Gastroesophageal sphincter (tissue), 4 donors: Measurements from ENCODE around the gene PIWIL4. TPM values are rescaled to one million over a fixed set of nuclear protein-coding genes. Genes with fewer than 3 reads are reported as not detected.

Experiments used
- ATAC-seq: fragments of 150-250 bp; one replicate; pipeline ENCODE4 v1.9.1; 2016; ENCODE audit warnings: mild to moderate bottlenecking, moderate library complexity
- H3K27ac ChIP-seq, 4 donors: fragments of 200-600 bp; sonication (generic) in 3 of 4; 1 replicate in 3 of 4; 2 replicates in 1 of 4; pipeline ENCODE4 v1.5.1; 2016 to 2019
- H3K27me3 ChIP-seq: fragments of 200-600 bp; sonication (generic); one replicate; pipeline ENCODE4 v1.5.1; 2019
- H3K36me3 ChIP-seq, 2 donors: fragments of 200-600 bp; sonication (generic); one replicate each; pipeline ENCODE4 v1.5.1; 2019; ENCODE audit warnings: control low read depth in 1 of 2
- H3K4me1 ChIP-seq, 3 donors: fragments of 200-600 bp; sonication (generic); 1 replicate in 2 of 3; 2 replicates in 1 of 3; pipeline ENCODE4 v1.5.1; 2016 to 2019; ENCODE audit warnings: control low read depth in 2 of 3
- H3K4me3 ChIP-seq, 2 donors: fragments of 200-600 bp; sonication (generic); one replicate each; pipeline ENCODE4 v1.5.1; 2019; ENCODE audit warnings: mild to moderate bottlenecking in 1 of 2, moderate library complexity in 1 of 2
- H3K9me3 ChIP-seq, 3 donors: fragments of 200-600 bp; sonication (generic); one replicate each; pipeline ENCODE4 v1.5.1; 2017 to 2019; ENCODE audit warnings: control low read depth in 2 of 3
- EP300 ChIP-seq: sonication (generic); formaldehyde crosslinking; IDR thresholded peaks from one replicate; pipeline ENCODE4 v1.6.1; 2017; ENCODE audit warnings: antibody characterized with exemption, mild to moderate bottlenecking
- POLR2A ChIP-seq, 2 donors: fragments of 450-650 bp; IDR thresholded peaks; one replicate each; pipeline ENCODE4 v1.6.1; 2017; ENCODE audit warnings: antibody characterized with exemption in 2 of 2, mild to moderate bottlenecking in 2 of 2, moderate library complexity in 1 of 2
- POLR2AphosphoS5 ChIP-seq: sonication (generic); formaldehyde crosslinking; IDR thresholded peaks from one replicate; pipeline ENCODE4 v1.6.1; 2017; ENCODE audit warnings: antibody characterized with exemption
- WGBS, 2 donors: methylation state at CpG; one replicate each; pipeline ENCODE4 v1.1.5; 2018; ENCODE audit warnings: low coverage in 1 of 2; 5-methylcytosine and 5-hydroxymethylcytosine counted together
- total RNA-seq, 4 donors: library from RNA; depleted of rRNA; stranded (reverse); fragments of >200 nt; gene quantifications; one replicate each; pipeline ENCODE4 v1.1.0, GENCODE V29; 2016
- TF ChIP-seq, protein P1 (sequence below), 4 experiments: fragments of 200-600 bp in 2 of 4; fragments of 450-650 bp in 2 of 4; sonication (generic) in 1 of 4; IDR thresholded peaks; one replicate each; pipeline ENCODE4 v1.5.1; 2017 to 2019; ENCODE audit warnings: antibody characterized with exemption in 4 of 4, mild to moderate bottlenecking in 2 of 4, moderate library complexity in 2 of 4

PIWIL4 gene
- total RNA-seq, 4 donors from 2014 or later, result 2.0 to 8.5 (median 6.0) TPM

DNA sequence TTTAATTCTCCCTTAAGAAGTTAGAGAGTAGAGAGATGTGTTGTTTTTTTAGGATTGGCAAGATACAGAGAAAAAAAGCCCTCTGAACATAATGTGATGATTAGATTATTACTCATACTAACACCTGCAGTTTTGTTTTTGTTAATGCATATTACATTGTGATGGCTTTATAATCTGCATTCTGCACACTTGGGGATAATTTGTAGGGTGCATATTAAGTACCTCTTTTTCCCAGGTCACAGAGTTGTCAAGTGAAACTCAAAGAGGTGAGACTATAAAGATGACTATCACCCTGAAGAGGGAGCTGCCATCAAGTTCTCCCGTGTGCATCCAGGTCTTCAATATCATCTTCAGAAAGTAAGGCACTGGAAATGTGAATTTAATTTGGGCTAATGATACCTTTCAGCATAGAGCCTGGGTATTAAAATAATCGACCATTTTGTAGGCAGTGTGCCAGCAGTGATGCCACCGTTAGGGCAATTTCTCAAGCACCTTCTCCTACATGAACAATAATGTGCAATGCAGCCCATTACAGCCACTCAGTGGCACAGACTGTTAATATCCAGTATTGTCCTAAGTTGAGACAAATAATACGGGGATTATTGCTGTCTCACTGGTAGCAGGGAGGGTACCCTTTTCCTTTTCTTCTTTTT, 16.2 kb downstream of the PIWIL4 start:
- WGBS, 2 donors, result 69 to 89% methylated on average over 4 of the region's 4 CpGs
- no peak for ATAC-seq
- H3K27me3 ChIP-seq, result no peaks in the 10 kb centered on the region
- no peak overlapping the region for H3K27ac ChIP-seq
- peaks cover 0 to 10% of the 10 kb centered on the region in 2 donors for H3K36me3 ChIP-seq
- no peaks in the 10 kb centered on the region for H3K9me3 ChIP-seq
- no peaks in the 10 kb centered on the region for H3K4me1 ChIP-seq
- TF ChIP-seq, protein P1, sequence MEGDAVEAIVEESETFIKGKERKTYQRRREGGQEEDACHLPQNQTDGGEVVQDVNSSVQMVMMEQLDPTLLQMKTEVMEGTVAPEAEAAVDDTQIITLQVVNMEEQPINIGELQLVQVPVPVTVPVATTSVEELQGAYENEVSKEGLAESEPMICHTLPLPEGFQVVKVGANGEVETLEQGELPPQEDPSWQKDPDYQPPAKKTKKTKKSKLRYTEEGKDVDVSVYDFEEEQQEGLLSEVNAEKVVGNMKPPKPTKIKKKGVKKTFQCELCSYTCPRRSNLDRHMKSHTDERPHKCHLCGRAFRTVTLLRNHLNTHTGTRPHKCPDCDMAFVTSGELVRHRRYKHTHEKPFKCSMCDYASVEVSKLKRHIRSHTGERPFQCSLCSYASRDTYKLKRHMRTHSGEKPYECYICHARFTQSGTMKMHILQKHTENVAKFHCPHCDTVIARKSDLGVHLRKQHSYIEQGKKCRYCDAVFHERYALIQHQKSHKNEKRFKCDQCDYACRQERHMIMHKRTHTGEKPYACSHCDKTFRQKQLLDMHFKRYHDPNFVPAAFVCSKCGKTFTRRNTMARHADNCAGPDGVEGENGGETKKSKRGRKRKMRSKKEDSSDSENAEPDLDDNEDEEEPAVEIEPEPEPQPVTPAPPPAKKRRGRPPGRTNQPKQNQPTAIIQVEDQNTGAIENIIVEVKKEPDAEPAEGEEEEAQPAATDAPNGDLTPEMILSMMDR (IDR thresholded peaks at IDR 0.05), result no peak
- TF ChIP-seq POLR2AphosphoS5, result no peak
- no peak for TF ChIP-seq POLR2A (IDR thresholded peaks at IDR 0.05)
- TF ChIP-seq EP300, result no peak
- H3K4me3 ChIP-seq, result no peak overlapping the region

DNA sequence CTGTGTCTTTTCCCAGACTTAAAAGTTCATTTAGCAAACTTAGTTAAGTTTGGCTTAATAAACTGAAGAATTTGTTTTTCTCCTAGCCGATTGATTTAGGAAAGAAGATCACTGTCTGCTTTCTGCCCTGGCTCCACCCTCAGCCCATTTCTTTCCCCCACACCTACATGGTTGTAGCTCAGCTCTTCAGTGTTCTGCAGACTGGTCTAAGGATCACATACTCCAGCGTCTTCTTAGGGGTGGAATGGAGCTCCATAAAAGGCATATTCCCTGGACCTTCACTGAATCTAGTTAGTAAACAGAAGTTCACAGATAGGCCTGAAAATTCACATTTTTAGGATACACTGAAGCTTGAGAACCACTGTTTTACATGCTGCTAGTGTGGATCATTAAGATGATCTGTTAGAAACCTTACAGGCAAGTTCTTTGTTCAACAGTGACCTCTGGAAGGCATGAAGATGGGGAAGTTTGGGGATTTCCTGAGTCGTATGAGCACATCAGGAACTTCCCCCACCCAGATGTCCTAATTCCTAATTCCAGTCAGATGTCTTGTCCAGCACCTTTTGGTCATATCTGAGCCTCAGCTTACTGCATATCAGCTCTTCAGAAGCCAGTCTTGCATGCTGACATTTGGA, 16.8 kb downstream of the PIWIL4 start:
- TF ChIP-seq POLR2AphosphoS5 (no peak), EP300 (no peak), POLR2A (IDR thresholded peaks at IDR 0.05) (no peak)
- TF ChIP-seq, protein P1 (IDR thresholded peaks at IDR 0.05), result no peak
- Histone ChIP-seq H3K4me1 (no peaks in the 10 kb centered on the region), H3K27ac (no peak overlapping the region), H3K4me3 (no peak overlapping the region), H3K9me3 (no peaks in the 10 kb centered on the region), H3K27me3 (no peaks in the 10 kb centered on the region), H3K36me3 (peaks cover 0 to 12% of the 10 kb centered on the region in 2 donors)
- ATAC-seq, result peak; percentile 41
- 14 to 53% methylated on average over 1 to 2 of the region's 3 CpGs for WGBS, 2 donors

DNA sequence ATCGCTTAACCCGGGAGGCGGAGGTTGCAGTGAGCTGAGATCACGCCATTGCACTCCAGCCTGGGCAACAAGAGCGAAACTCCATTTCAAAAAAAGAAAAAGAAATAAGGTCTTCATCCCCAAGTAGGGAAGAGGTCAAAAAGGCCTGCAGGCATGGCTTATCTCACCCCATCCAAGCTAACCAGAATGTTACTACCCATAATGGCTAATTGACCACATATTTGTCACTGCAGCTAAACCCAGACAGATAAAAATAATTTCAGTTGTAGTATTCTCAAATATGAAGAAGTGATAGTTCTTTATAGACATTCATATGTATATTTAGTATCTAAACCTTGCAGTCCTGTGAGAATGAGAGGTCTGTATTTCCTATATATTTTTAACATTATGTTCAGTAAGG, 17.8 kb downstream of the PIWIL4 start:
- Histone ChIP-seq H3K36me3 (peaks cover 0 to 22% of the 10 kb centered on the region in 2 donors), H3K27me3 (no peaks in the 10 kb centered on the region), H3K4me1 (no peaks in the 10 kb centered on the region), H3K9me3 (no peaks in the 10 kb centered on the region), H3K27ac (no peak overlapping the region), H3K4me3 (no peak overlapping the region)
- TF ChIP-seq POLR2A (IDR thresholded peaks at IDR 0.05) (no peak), EP300 (no peak), POLR2AphosphoS5 (no peak)
- TF ChIP-seq, protein P1 (IDR thresholded peaks at IDR 0.05), result no peak
- ATAC-seq, result no peak
- 100% methylated on average over 2 of the region's 5 CpGs; no CpG with 5 or more reads in 1 of the 2 donors for WGBS, 2 donors

DNA sequence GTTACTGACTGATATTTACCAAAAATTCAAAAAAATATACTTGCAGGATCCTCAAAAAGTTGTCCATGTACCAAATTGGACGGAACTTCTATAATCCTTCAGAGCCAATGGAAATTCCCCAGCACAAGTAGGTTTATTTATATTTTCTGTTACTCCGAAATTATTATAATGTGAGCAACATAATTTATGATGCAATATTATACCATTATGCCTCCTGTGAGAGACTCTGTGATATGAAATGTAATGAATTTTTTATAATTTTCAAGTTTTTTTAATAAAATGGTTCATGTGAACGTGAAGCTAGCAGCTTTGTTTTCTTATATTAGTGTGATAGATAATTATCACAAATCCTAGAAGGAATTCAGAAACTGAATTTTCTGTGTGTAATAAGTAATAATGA, 18.2 kb downstream of the PIWIL4 start:
- ATAC-seq, result no peak
- H3K9me3 ChIP-seq, result no peaks in the 10 kb centered on the region
- TF ChIP-seq POLR2AphosphoS5, result no peak
- TF ChIP-seq, protein P1 (IDR thresholded peaks at IDR 0.05), result no peak
- TF ChIP-seq POLR2A (IDR thresholded peaks at IDR 0.05), result no peak
- TF ChIP-seq EP300, result no peak
- H3K36me3 ChIP-seq, result peaks cover 0 to 26% of the 10 kb centered on the region in 2 donors
- no peaks in the 10 kb centered on the region for H3K4me1 ChIP-seq
- 72 to 85% methylated on average over 3 of the region's 3 CpGs for WGBS, 2 donors
- no peak overlapping the region for H3K4me3 ChIP-seq
- no peak overlapping the region for H3K27ac ChIP-seq
- H3K27me3 ChIP-seq, result no peaks in the 10 kb centered on the region

DNA sequence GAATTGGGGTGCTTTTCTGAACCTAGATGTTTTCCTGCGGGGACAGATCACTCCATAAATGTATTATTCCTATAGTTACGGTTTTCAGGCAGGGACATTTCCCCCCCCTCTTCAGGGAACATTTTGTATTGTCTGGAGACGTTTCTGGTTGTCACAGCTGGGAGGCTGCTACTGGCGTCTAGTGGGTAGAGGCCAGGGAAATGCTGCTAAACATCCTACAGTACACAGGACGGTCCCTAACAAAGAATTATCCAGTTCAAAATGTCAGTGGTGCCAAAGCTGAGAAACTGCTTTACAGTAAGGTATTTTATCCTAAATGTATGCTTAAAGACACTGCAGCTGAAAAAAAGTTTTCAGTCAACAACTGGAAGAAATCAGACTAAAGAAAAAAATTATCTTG, 19.4 kb downstream of the PIWIL4 start:
- Histone ChIP-seq H3K4me3 (no peak overlapping the region), H3K9me3 (no peaks in the 10 kb centered on the region), H3K4me1 (no peaks in the 10 kb centered on the region), H3K27ac (no peak overlapping the region), H3K27me3 (no peaks in the 10 kb centered on the region), H3K36me3 (peaks cover 0 to 36% of the 10 kb centered on the region in 2 donors)
- 39 to 86% methylated on average over 1 to 4 of the region's 5 CpGs for WGBS, 2 donors
- no peak for ATAC-seq
- TF ChIP-seq POLR2A (IDR thresholded peaks at IDR 0.05) (no peak), POLR2AphosphoS5 (no peak)
- TF ChIP-seq, protein P1 (IDR thresholded peaks at IDR 0.05), result no peak
